ENCODE measurements around the gene HLA-DQA2.
"Not testable (repeated sequence)": the region's sequence is repeated elsewhere in the genome, so short reads cannot be mapped to it uniquely, and the experiment has no call there.

HLA-DQA2 gene

DNA sequence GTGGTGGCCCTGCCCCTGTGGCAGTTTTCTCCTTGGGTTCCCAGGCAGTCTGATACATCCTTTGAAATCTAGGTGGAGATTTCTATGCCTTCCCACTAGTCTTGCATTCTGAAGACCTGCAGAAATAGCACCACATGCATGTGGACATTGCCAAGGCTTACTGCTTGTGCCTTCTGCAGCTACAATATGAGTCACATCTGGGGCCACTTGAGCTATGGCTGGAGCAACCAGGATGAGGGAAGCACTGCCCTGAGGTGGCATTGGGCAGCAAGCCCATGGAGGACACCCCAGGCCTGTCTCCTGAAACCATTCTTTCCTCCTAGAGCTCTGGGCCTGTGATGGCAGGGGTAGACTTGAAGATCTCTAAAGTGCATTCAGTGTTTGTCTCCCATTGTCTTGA lies 37.8 kb downstream of the HLA-DQA2 start:
- DNase-seq (ENCODE audit: low read depth): no peak

DNA sequence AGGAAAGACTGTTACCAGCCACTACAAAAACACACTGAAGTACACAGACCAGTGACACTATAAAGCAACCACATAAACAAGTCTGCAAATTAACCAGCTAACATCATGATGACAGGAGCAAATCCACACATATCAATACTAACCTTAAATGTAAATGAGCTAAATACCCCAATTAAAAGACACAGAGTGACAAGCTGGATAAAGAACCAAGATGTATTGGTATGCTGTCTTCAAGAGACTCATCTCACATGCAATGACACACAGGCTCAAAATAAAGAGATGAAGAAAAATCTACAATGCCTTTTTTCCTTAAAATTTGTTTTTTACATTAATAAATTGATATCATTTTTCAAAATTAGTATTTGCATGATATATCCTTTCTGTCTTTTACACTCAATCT lies 41.7 kb downstream of the HLA-DQA2 start:
- not testable (repeated sequence) for DNase-seq (ENCODE audit: low read depth)

DNA sequence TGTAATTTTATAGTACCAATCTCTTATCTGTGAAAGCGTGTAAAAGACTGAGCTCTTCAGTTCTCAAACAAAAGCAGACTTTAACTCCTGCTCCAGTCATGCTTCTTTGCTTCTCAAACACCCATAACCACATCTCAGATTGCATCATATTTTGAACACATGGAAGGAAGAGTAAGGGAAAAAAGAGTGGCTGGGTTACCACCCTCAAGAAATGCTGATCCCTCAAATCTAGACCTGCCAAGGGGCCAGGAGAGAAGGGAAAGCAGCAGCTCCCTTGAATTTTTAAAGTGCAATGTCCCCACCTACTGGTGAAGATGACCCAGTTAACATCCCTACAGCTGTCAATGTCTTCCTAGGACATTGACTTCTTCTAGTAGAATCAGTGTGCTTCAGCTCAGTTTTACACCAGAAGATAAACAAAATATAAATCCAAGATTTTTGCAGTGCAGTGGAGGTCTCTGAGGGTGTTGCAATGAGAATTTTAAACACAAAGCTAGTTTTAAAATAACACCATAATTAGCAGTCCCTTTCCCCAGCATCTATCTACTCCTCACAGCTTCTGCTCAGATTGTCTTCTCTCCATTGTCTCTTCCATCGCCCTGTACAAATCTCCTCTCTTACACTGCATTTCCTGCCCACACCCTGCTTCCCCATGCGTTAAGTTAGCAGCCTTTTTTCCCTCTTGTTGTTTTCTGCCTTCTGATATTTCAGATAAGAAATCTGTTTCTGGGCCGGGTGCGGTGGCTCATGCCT lies 44.8 kb downstream of the HLA-DQA2 start:
- peak; percentile 39 for DNase-seq (ENCODE audit: low read depth)

DNA sequence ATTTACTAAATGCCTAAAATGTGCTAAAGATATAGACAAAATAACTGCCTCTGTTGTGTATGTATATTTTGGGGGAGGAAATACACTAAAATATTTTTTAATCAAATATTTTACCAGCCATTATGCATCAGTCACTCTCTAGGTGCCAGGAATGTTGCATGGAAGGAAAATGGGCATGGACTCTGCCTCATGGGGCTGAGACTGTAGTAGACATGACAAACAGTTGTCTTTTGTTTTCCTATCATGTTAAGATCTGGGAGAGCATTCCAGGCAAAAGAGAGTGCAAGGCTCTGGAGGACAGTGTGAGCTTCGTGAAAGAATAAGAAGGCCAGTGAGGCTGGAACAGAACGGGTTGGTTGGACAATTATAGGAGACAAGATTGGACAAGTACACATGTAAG lies 49.1 kb downstream of the HLA-DQA2 start:
- DNase-seq (ENCODE audit: low read depth): no peak

DNA sequence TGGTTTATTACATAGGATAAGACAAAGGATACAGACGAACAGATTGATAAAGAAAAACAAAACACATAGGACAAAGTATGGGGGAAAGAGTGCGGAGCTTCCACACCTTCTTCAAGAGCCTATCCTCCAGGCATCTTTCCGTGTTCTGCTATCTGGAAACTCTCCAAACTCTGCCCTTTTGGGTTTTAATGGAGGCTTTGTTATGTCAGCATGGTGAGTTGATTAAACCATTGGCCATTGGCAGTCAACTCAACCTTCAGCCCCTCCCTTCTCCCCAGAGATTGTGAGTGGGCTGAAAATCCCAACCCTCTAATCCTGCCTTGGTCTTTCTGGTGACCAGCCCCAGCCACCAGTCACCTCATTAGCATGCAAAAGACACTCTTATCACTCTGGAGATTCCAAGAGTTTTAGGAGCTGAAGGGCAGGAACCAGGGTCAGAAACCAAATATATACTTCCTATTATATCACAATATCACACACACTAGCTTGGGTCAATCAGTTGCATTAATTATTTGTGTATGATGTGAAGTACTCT lies 51.8 kb downstream of the HLA-DQA2 start:
- DNase-seq (ENCODE audit: low read depth): no peak

DNA sequence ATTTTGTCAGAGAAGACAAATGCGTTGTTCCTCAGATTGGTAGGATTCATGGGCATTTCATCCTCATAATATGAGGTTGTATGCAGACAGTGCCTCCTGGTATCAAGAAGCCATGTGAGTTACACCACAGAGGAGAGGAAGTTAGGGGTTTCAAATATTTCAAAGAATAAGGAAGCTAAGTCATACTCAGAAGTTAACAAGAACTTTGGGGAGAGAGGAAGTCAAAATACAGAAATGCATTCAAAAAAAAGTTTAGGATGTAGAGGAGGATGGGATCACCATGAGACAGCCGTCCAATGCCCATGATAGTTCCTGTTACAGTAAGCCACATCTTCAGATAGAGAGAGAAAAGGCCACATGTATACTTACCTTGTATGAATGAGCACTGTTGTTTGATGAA lies 53.3 kb downstream of the HLA-DQA2 start:
- no peak for DNase-seq (ENCODE audit: low read depth)
